Activated CD8-positive, alpha-beta T cell treated with anti-CD3 and anti-CD28 coated beads for 36 hours (primary cell): ENCODE results near the gene RTRAF. TPM values are rescaled to one million over a fixed set of nuclear protein-coding genes. Genes with fewer than 3 reads are reported as not detected.

Experiments
- ATAC-seq: fragments of 200-7000 bp; cut with Tn5 transposase; one replicate; pipeline ENCODE4 v1.10.0; 2021; ENCODE audit warnings: mild to moderate bottlenecking, moderate library complexity
- CTCF ChIA-PET: fragments of 350-600 bp; sonication (Branson Sonifier 250); formaldehyde crosslinking; loops from one replicate; lab custom pipeline; 2021; ENCODE audit warnings: antibody characterized with exemption; lab: Charles Lee
- POLR2A ChIA-PET: fragments of 350-600 bp; sonication (Branson Sonifier 250); formaldehyde crosslinking; loops from one replicate; lab custom pipeline; 2021; ENCODE audit warnings: antibody characterized with exemption; lab: Charles Lee
- DNase-seq: peaks from one replicate; pipeline ENCODE4 v3.0.0-alpha.2; 2020
- H3K27ac Mint-ChIP-seq: one replicate; pipeline ENCODE4 v1.8.0; 2021; ENCODE audit warnings: mild to moderate bottlenecking, mixed read lengths
- H3K27me3 Mint-ChIP-seq: one replicate; pipeline ENCODE4 v1.8.0; 2021; ENCODE audit warnings: mixed read lengths
- H3K36me3 Mint-ChIP-seq: one replicate; pipeline ENCODE4 v1.8.0; 2021; ENCODE audit warnings: low read depth, mixed read lengths
- H3K4me1 Mint-ChIP-seq: one replicate; pipeline ENCODE4 v1.8.0; 2021; ENCODE audit warnings: low read depth, mixed read lengths
- H3K4me3 Mint-ChIP-seq: one replicate; pipeline ENCODE4 v1.8.0; 2021; ENCODE audit warnings: mild to moderate bottlenecking, moderate library complexity, mixed read lengths
- H3K9me3 Mint-ChIP-seq: one replicate; pipeline ENCODE4 v1.8.0; 2021; ENCODE audit warnings: mixed read lengths
- CTCF ChIP-seq: fragments of 200-600 bp; IDR thresholded peaks from one replicate; pipeline ENCODE4 v1.8.0; 2022; ENCODE audit warnings: antibody characterized with exemption, mild to moderate bottlenecking
- intact Hi-C: fragments of 100-400 bp; cut with micrococcal nuclease; formaldehyde crosslinking; loops from one replicate; pipeline ENCODE4 v1.10.0; 2022
- total RNA-seq, 2 experiments: library from RNA; stranded (reverse); gene quantifications; one replicate each; pipeline ENCODE4 v1.2.3, GENCODE V29; 2021

The RTRAF gene
- total RNA-seq, 2 experiments from 2014 or later: 230 to 235 TPM

- ATAC-seq: no peak
- no peak overlapping the region for H3K4me3 Mint-ChIP-seq
- POLR2A ChIA-PET: no interaction called here
Observed at GRCh38 chr14:52002542-52002941, 13.2 kb downstream of the RTRAF start.

GRCh38 chr14:52003324-52003723 lies 14.0 kb downstream of the RTRAF start:
- ATAC-seq (no peak), DNase-seq (no peak)
- no peak overlapping the region for H3K27ac Mint-ChIP-seq
- CTCF ChIA-PET: no interaction called here
- intact Hi-C loops: no loop called here
- peaks cover 2% of the 10 kb centered on the region for H3K4me1 Mint-ChIP-seq
- POLR2A ChIA-PET: no interaction called here
- no peak overlapping the region for H3K4me3 Mint-ChIP-seq
- no peaks in the 10 kb centered on the region for H3K27me3 Mint-ChIP-seq
- TF ChIP-seq CTCF: no peak
- no peaks in the 10 kb centered on the region for H3K9me3 Mint-ChIP-seq
- peaks cover 58% of the 10 kb centered on the region for H3K36me3 Mint-ChIP-seq

More at GRCh38 chr14:52002542-52002941, 13.2 kb downstream of the RTRAF start:
- no peak for DNase-seq
- CTCF ChIA-PET: interaction anchor here (1.2 kb wide), 1 partner anchor 130 kb away, joined by 5 read pairs; no protein-coding TSS in a partner anchor
- peaks cover 50% of the 10 kb centered on the region for H3K36me3 Mint-ChIP-seq
- H3K27ac Mint-ChIP-seq: peak overlapping the region; percentile 5
- intact Hi-C loops: no loop called here
- H3K9me3 Mint-ChIP-seq: no peaks in the 10 kb centered on the region
- no peak for TF ChIP-seq CTCF
- peaks cover 2% of the 10 kb centered on the region for H3K4me1 Mint-ChIP-seq
- no peaks in the 10 kb centered on the region for H3K27me3 Mint-ChIP-seq

- ATAC-seq (no peak), DNase-seq (no peak)
- H3K4me1 Mint-ChIP-seq: peaks cover 2% of the 10 kb centered on the region
- no peak for TF ChIP-seq CTCF
- CTCF ChIA-PET: interaction anchor here (1.1 kb wide), 1 partner anchor 9 kb away, joined by 4 read pairs; no protein-coding TSS in a partner anchor
- peaks cover 57% of the 10 kb centered on the region for H3K36me3 Mint-ChIP-seq
- H3K27me3 Mint-ChIP-seq: no peaks in the 10 kb centered on the region
- intact Hi-C loops: no loop called here
- H3K9me3 Mint-ChIP-seq: no peaks in the 10 kb centered on the region
- H3K27ac Mint-ChIP-seq: no peak overlapping the region
- POLR2A ChIA-PET: no interaction called here
- H3K4me3 Mint-ChIP-seq: no peak overlapping the region
Observed at GRCh38 chr14:52005625-52006024, 16.3 kb downstream of the RTRAF start.

- no peak for ATAC-seq
- TF ChIP-seq CTCF: no peak
- DNase-seq: no peak
- H3K36me3 Mint-ChIP-seq: peaks cover 60% of the 10 kb centered on the region
- intact Hi-C loops: no loop called here
- no peak overlapping the region for H3K4me3 Mint-ChIP-seq
- peaks cover 2% of the 10 kb centered on the region for H3K4me1 Mint-ChIP-seq
- no peaks in the 10 kb centered on the region for H3K9me3 Mint-ChIP-seq
- ChIA-PET POLR2A (no interaction called here), CTCF (interaction anchor here (1.0 to 1.1 kb wide), 3 partner anchors 10 to 38 kb away, joined by 3 to 4 read pairs (median 3); no protein-coding TSS in a partner anchor)
- H3K27ac Mint-ChIP-seq: no peak overlapping the region
- no peaks in the 10 kb centered on the region for H3K27me3 Mint-ChIP-seq
Observed at GRCh38 chr14:52006361-52006760, 17.0 kb downstream of the RTRAF start.

- no peaks in the 10 kb centered on the region for H3K27me3 Mint-ChIP-seq
- H3K27ac Mint-ChIP-seq: no peak overlapping the region
- no peaks in the 10 kb centered on the region for H3K9me3 Mint-ChIP-seq
- H3K36me3 Mint-ChIP-seq: peaks cover 56% of the 10 kb centered on the region
- H3K4me1 Mint-ChIP-seq: peaks cover 2% of the 10 kb centered on the region
- no peak for DNase-seq
- TF ChIP-seq CTCF: no peak
- intact Hi-C loops: no loop called here
- POLR2A ChIA-PET: interaction anchor here (0.5 kb wide), 1 partner anchor 327 kb away, joined by 3 read pairs; no protein-coding TSS in a partner anchor
- CTCF ChIA-PET: interaction anchor here (1.0 to 6.3 kb wide), 4 partner anchors 9 to 39 kb away, joined by 3 to 34 read pairs (median 4); no protein-coding TSS in a partner anchor
- ATAC-seq: no peak
- no peak overlapping the region for H3K4me3 Mint-ChIP-seq
Observed at GRCh38 chr14:52007211-52007610, 17.9 kb downstream of the RTRAF start.
